Vagina (tissue), 2 donors: Measurements from ENCODE around the gene IL18. TPM values are rescaled to one million over a fixed set of nuclear protein-coding genes. Genes with fewer than 3 reads are reported as not detected.

Experiments
- DNase-seq, 2 donors: peaks; one replicate each; pipeline ENCODE4 v3.0.0-alpha.2; 2017; ENCODE audit errors: extremely low spot score in 2 of 2
- H3K27ac ChIP-seq: fragments of 200-600 bp; sonication (generic); one replicate; pipeline ENCODE4 v1.5.1; 2019
- H3K27me3 ChIP-seq: fragments of 200-600 bp; sonication (generic); one replicate; pipeline ENCODE4 v1.5.1; 2019
- H3K36me3 ChIP-seq, 2 donors: fragments of 200-600 bp; sonication (generic); one replicate each; pipeline ENCODE4 v1.5.1; 2017 to 2019
- H3K4me1 ChIP-seq: fragments of 200-600 bp; sonication (generic); one replicate; pipeline ENCODE4 v1.5.1; 2019
- H3K4me3 ChIP-seq, 2 donors: fragments of 200-600 bp; sonication (generic); 1 replicate in 1 of 2; 2 replicates in 1 of 2; pipeline ENCODE4 v1.5.1; 2016 to 2019
- H3K9me3 ChIP-seq: fragments of 200-600 bp; sonication (generic); one replicate; pipeline ENCODE4 v1.5.1; 2019
- POLR2A ChIP-seq, 2 donors: fragments of 450-650 bp; IDR thresholded peaks; one replicate each; pipeline ENCODE4 v1.6.1; 2017; ENCODE audit warnings: antibody characterized with exemption in 2 of 2, mild to moderate bottlenecking in 2 of 2, moderate library complexity in 2 of 2
- POLR2AphosphoS5 ChIP-seq, 2 donors: sonication (generic); formaldehyde crosslinking; IDR thresholded peaks; one replicate each; pipeline ENCODE4 v1.9.0; 2017; ENCODE audit warnings: antibody characterized with exemption in 2 of 2, mild to moderate bottlenecking in 2 of 2, low read depth in 1 of 2; ENCODE audit not compliant: insufficient read depth in 1 of 2
- intact Hi-C: fragments of 100-400 bp; cut with DNase I; formaldehyde crosslinking; loops from one replicate; pipeline ENCODE4 v1.15.1; 2023
- total RNA-seq: library from RNA; depleted of rRNA; stranded (reverse); fragments of >200 nt; gene quantifications from one replicate; pipeline ENCODE4 v1.2.3, GENCODE V29; 2016
- TF ChIP-seq, protein P1 (sequence below), 3 experiments: fragments of 450-650 bp in 2 of 3; fragments of 200-600 bp in 1 of 3; sonication (generic) in 1 of 3; IDR thresholded peaks; one replicate each; pipeline ENCODE4 v1.5.1; 2017 to 2019; ENCODE audit warnings: antibody characterized with exemption in 3 of 3, mild to moderate bottlenecking in 2 of 3, moderate library complexity in 2 of 3

IL18 gene
- 48.6 TPM for total RNA-seq

GRCh38 chr11:112163875-112164685 lies at the start of gene IL18:
TSS of gene IL18 (minus strand) at chr11:112164094. CDS start at chr11:112155053, 9,041 bp downstream.
- Histone ChIP-seq H3K36me3 (no peaks in the 10 kb centered on the region), H3K27me3 (no peaks in the 10 kb centered on the region), H3K4me3 (peak within 1 kb of the TSS; percentile 17 to 39), H3K9me3 (no peaks in the 10 kb centered on the region), H3K27ac (peak within 1 kb of the TSS; percentile 55), H3K4me1 (peaks cover 5% of the 10 kb centered on the region)
- intact Hi-C loops = no loop called here
- no peak for DNase-seq
- TF ChIP-seq, protein P1, sequence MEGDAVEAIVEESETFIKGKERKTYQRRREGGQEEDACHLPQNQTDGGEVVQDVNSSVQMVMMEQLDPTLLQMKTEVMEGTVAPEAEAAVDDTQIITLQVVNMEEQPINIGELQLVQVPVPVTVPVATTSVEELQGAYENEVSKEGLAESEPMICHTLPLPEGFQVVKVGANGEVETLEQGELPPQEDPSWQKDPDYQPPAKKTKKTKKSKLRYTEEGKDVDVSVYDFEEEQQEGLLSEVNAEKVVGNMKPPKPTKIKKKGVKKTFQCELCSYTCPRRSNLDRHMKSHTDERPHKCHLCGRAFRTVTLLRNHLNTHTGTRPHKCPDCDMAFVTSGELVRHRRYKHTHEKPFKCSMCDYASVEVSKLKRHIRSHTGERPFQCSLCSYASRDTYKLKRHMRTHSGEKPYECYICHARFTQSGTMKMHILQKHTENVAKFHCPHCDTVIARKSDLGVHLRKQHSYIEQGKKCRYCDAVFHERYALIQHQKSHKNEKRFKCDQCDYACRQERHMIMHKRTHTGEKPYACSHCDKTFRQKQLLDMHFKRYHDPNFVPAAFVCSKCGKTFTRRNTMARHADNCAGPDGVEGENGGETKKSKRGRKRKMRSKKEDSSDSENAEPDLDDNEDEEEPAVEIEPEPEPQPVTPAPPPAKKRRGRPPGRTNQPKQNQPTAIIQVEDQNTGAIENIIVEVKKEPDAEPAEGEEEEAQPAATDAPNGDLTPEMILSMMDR (IDR thresholded peaks at IDR 0.05) = no peak
- TF ChIP-seq POLR2AphosphoS5 (IDR thresholded peaks at IDR 0.05; ENCODE audit: insufficient read depth in 1 of 2, low read depth in 1 of 2) (peak; percentile 46 to 51), POLR2A (IDR thresholded peaks at IDR 0.05) (no peak)

DNA sequence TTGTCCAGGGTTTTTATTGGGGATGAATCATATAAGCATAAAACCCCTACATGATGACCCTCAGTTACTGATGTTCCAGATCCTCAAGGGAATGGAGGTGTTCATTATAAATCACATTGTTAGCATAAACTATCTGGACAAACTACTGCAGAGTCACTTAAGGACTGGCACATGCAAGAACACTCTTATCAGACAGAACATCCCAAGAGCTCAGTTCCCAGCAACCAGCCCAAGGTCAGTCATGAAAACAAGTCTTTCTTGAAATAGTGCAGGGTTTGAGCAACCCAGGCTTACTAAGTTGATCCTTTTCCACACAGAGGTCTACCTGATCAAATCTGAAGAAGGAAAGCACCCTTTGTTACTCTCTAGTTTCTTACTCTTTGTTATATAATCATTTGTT lies 48.8 kb upstream of the IL18 start:
- intact Hi-C loops = no loop called here
- no peak for DNase-seq
- Histone ChIP-seq H3K27me3 (no peaks in the 10 kb centered on the region), H3K27ac (no peak overlapping the region), H3K36me3 (no peaks in the 10 kb centered on the region), H3K9me3 (no peaks in the 10 kb centered on the region), H3K4me1 (no peaks in the 10 kb centered on the region), H3K4me3 (no peak overlapping the region)
- TF ChIP-seq, protein P1 (IDR thresholded peaks at IDR 0.05) = no peak
- TF ChIP-seq POLR2A (IDR thresholded peaks at IDR 0.05) = no peak
- TF ChIP-seq POLR2AphosphoS5 (IDR thresholded peaks at IDR 0.05; ENCODE audit: insufficient read depth in 1 of 2, low read depth in 1 of 2) = no peak

- intact Hi-C loops = no loop called here
- Histone ChIP-seq H3K36me3 (no peaks in the 10 kb centered on the region), H3K9me3 (no peaks in the 10 kb centered on the region), H3K27ac (no peak overlapping the region), H3K27me3 (no peaks in the 10 kb centered on the region), H3K4me1 (no peaks in the 10 kb centered on the region), H3K4me3 (no peak overlapping the region)
- DNase-seq = no peak
- TF ChIP-seq, protein P1 (IDR thresholded peaks at IDR 0.05) = no peak
- TF ChIP-seq POLR2AphosphoS5 (IDR thresholded peaks at IDR 0.05; ENCODE audit: insufficient read depth in 1 of 2, low read depth in 1 of 2) (no peak), POLR2A (IDR thresholded peaks at IDR 0.05) (no peak)
Observed at GRCh38 chr11:112212290-112212689, 48.4 kb upstream of the IL18 start.

GRCh38 chr11:112211536-112211935 lies 47.6 kb upstream of the IL18 start:
- Histone ChIP-seq H3K27ac (no peak overlapping the region), H3K9me3 (no peaks in the 10 kb centered on the region), H3K36me3 (no peaks in the 10 kb centered on the region), H3K4me3 (no peak overlapping the region), H3K4me1 (no peaks in the 10 kb centered on the region), H3K27me3 (no peaks in the 10 kb centered on the region)
- no peak for TF ChIP-seq POLR2AphosphoS5 (IDR thresholded peaks at IDR 0.05; ENCODE audit: insufficient read depth in 1 of 2, low read depth in 1 of 2)
- TF ChIP-seq POLR2A (IDR thresholded peaks at IDR 0.05) = no peak
- TF ChIP-seq, protein P1 (IDR thresholded peaks at IDR 0.05) = no peak
- intact Hi-C loops = no loop called here
- DNase-seq = no peak

DNA sequence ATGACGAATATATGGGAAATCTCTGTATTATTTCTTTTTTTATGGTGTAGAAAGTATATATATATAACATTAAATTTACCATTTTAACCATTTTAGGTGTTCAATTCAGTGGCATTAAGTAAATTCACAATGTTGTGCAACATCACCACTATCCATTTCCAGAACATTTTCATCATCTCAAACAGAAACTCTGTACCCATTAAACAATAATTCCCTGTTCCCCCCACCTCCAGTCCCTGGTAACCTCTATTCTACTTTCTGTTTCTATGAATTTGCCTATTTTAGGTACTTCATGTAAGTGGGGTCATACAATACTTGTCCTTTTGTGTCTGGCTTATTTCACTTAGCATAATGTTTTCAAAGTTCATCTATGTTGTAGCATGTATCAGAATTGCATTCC lies 47.0 kb upstream of the IL18 start:
- Histone ChIP-seq H3K4me1 (no peaks in the 10 kb centered on the region), H3K36me3 (no peaks in the 10 kb centered on the region), H3K27me3 (no peaks in the 10 kb centered on the region), H3K4me3 (no peak overlapping the region), H3K27ac (no peak overlapping the region), H3K9me3 (no peaks in the 10 kb centered on the region)
- intact Hi-C loops = no loop called here
- TF ChIP-seq POLR2AphosphoS5 (IDR thresholded peaks at IDR 0.05; ENCODE audit: insufficient read depth in 1 of 2, low read depth in 1 of 2) (no peak), POLR2A (IDR thresholded peaks at IDR 0.05) (no peak)
- no peak for DNase-seq
